ENCODE measurements around the gene TACO1. TPM values are rescaled to one million over a fixed set of nuclear protein-coding genes. Genes with fewer than 3 reads are reported as not detected.

TACO1 gene
- total and polyA plus RNA-seq, 4 donors, result 11.1 to 20.7 (median 17.5) TPM

- H3K27me3 ChIP-seq (ENCODE audit: control insufficient read depth in 3 of 3, insufficient read depth in 3 of 3, low read length in 2 of 3), result no peaks in the 10 kb centered on the region
- H3K36me3 ChIP-seq (ENCODE audit: control insufficient read depth in 4 of 4, insufficient read depth in 4 of 4, low read length in 4 of 4), result peaks cover 6 to 13% (median 11%) of the 10 kb centered on the region in 4 donors
- no peaks in the 10 kb centered on the region for H3K9me3 ChIP-seq (ENCODE audit: control insufficient read depth in 4 of 4, insufficient read depth in 3 of 4, low read length in 3 of 4)
- peak overlapping the region in 1 of 2 donors; percentile 43 for H3K27ac ChIP-seq (ENCODE audit: low read depth in 1 of 2, low read length in 1 of 2)
- WGBS, 2 donors, result 75 to 82% methylated on average over 1 of the region's 1 CpG
- no peak for ATAC-seq (ENCODE audit: insufficient read depth, low FRiP score)
- no peak overlapping the region for H3K9ac ChIP-seq (ENCODE audit: insufficient read depth in 1 of 2, low read length in 2 of 2)
- no peak for TF ChIP-seq CTCF (IDR thresholded peaks at IDR 0.05; ENCODE audit: control extremely low read depth, extremely low read depth)
- DNase-seq, result no peak
- H3K4me1 ChIP-seq (ENCODE audit: control insufficient read depth in 5 of 5, insufficient read depth in 5 of 5, low read length in 5 of 5), result peaks cover 6 to 36% (median 10%) of the 10 kb centered on the region in 5 donors
- H3K4me3 ChIP-seq, result no peak overlapping the region
Observed at GRCh38 chr17:63631626-63632025, 30.9 kb downstream of the TACO1 start.

- no peak overlapping the region for H3K9ac ChIP-seq (ENCODE audit: insufficient read depth in 1 of 2, low read length in 2 of 2)
- no peak for DNase-seq
- peaks cover 6 to 25% (median 15%) of the 10 kb centered on the region in 4 donors for H3K36me3 ChIP-seq (ENCODE audit: control insufficient read depth in 4 of 4, insufficient read depth in 4 of 4, low read length in 4 of 4)
- TF ChIP-seq CTCF (IDR thresholded peaks at IDR 0.05; ENCODE audit: control extremely low read depth, extremely low read depth), result no peak
- H3K27me3 ChIP-seq (ENCODE audit: control insufficient read depth in 3 of 3, insufficient read depth in 3 of 3, low read length in 2 of 3), result no peaks in the 10 kb centered on the region
- no peak for ATAC-seq (ENCODE audit: insufficient read depth, low FRiP score)
- no peak overlapping the region for H3K4me3 ChIP-seq
- H3K9me3 ChIP-seq (ENCODE audit: control insufficient read depth in 4 of 4, insufficient read depth in 3 of 4, low read length in 3 of 4), result no peaks in the 10 kb centered on the region
- peaks cover 0 to 30% (median 3%) of the 10 kb centered on the region in 5 donors for H3K4me1 ChIP-seq (ENCODE audit: control insufficient read depth in 5 of 5, insufficient read depth in 5 of 5, low read length in 5 of 5)
- H3K27ac ChIP-seq (ENCODE audit: low read depth in 1 of 2, low read length in 1 of 2), result peak overlapping the region; percentile 9 to 54
Observed at GRCh38 chr17:63633742-63634141, 33.0 kb downstream of the TACO1 start.

- H3K9ac ChIP-seq (ENCODE audit: insufficient read depth in 1 of 2, low read length in 2 of 2), result no peak overlapping the region
- H3K9me3 ChIP-seq (ENCODE audit: control insufficient read depth in 4 of 4, insufficient read depth in 3 of 4, low read length in 3 of 4), result no peaks in the 10 kb centered on the region
- no peak for ATAC-seq (ENCODE audit: insufficient read depth, low FRiP score)
- H3K4me3 ChIP-seq, result no peak overlapping the region
- peak in 2 of 3 donors; percentile 25 to 41 for DNase-seq
- H3K4me1 ChIP-seq (ENCODE audit: control insufficient read depth in 5 of 5, insufficient read depth in 5 of 5, low read length in 5 of 5), result peaks cover 0 to 26% (median 3%) of the 10 kb centered on the region in 5 donors
- H3K27ac ChIP-seq (ENCODE audit: low read depth in 1 of 2, low read length in 1 of 2), result peak overlapping the region in 1 of 2 donors; percentile 70
- no peaks in the 10 kb centered on the region for H3K27me3 ChIP-seq (ENCODE audit: control insufficient read depth in 3 of 3, insufficient read depth in 3 of 3, low read length in 2 of 3)
- H3K36me3 ChIP-seq (ENCODE audit: control insufficient read depth in 4 of 4, insufficient read depth in 4 of 4, low read length in 4 of 4), result peaks cover 9 to 25% (median 15%) of the 10 kb centered on the region in 4 donors
- WGBS, 2 donors, result 42 to 49% methylated on average over 4 of the region's 4 CpGs
- TF ChIP-seq CTCF (IDR thresholded peaks at IDR 0.05; ENCODE audit: control extremely low read depth, extremely low read depth), result no peak
Observed at GRCh38 chr17:63634163-63634562, 33.5 kb downstream of the TACO1 start.

GRCh38 chr17:63634816-63635215 is 34.1 kb downstream of the TACO1 start:
- Histone ChIP-seq H3K27me3 (ENCODE audit: control insufficient read depth in 3 of 3, insufficient read depth in 3 of 3, low read length in 2 of 3) (no peaks in the 10 kb centered on the region), H3K36me3 (ENCODE audit: control insufficient read depth in 4 of 4, insufficient read depth in 4 of 4, low read length in 4 of 4) (peaks cover 9 to 25% (median 15%) of the 10 kb centered on the region in 4 donors), H3K27ac (ENCODE audit: low read depth in 1 of 2, low read length in 1 of 2) (peak overlapping the region; percentile 45 to 70), H3K9ac (ENCODE audit: insufficient read depth in 1 of 2, low read length in 2 of 2) (no peak overlapping the region), H3K4me3 (no peak overlapping the region), H3K9me3 (ENCODE audit: control insufficient read depth in 4 of 4, insufficient read depth in 3 of 4, low read length in 3 of 4) (no peaks in the 10 kb centered on the region), H3K4me1 (ENCODE audit: control insufficient read depth in 5 of 5, insufficient read depth in 5 of 5, low read length in 5 of 5) (peaks cover 0 to 19% (median 0%) of the 10 kb centered on the region in 5 donors)
- TF ChIP-seq CTCF (IDR thresholded peaks at IDR 0.05; ENCODE audit: control extremely low read depth, extremely low read depth), result no peak
- 80 to 96% methylated on average over 1 of the region's 1 CpG for WGBS, 2 donors
- no peak for DNase-seq
- no peak for ATAC-seq (ENCODE audit: insufficient read depth, low FRiP score)
